Regular cardiac myocyte (primary cell): ENCODE data around the gene OR4K1. TPM values are rescaled to one million over a fixed set of nuclear protein-coding genes. Genes with fewer than 3 reads are reported as not detected.

Experiments
- total RNA-seq: library from RNA; depleted of rRNA; stranded (reverse); fragments of >200 nt; gene quantifications from 2 replicates; pipeline ENCODE4 v1.2.3, GENCODE V29; 2014

Gene OR4K1
- not detected in 2 replicates for total RNA-seq

GRCh38 chr14:19930617-19931016, at the start of gene OR4K1:
Gene OR4K1 (plus strand): TSS chr14:19930917. CDS start chr14:19935667, 4,750 bp downstream.

GRCh38 chr14:19920021-19920657, 10.6 kb upstream of the OR4K1 start, which contains the start of gene OR4K5:
Gene OR4K5 (plus strand): TSS chr14:19920607. CDS start chr14:19920607, 0 bp downstream.

GRCh38 chr14:19975291-19975690, 44.6 kb downstream of the OR4K1 start, which contains the start of gene OR4K15:
Gene OR4K15 (plus strand): TSS chr14:19975591. CDS start chr14:19975591, 0 bp downstream.

Other genes with a start within 250 kb of the OR4K1 start
- gene OR11H2, start 217.0 kb upstream of the OR4K1 start, total RNA-seq = not detected in 2 replicates
- gene OR4Q3, start 187.3 kb upstream of the OR4K1 start, total RNA-seq = not detected in 2 replicates
- not detected in 2 replicates for gene OR4M1, start 157.4 kb upstream of the OR4K1 start, total RNA-seq
- gene OR4N2, start 127.1 kb upstream of the OR4K1 start, total RNA-seq = not detected in 2 replicates
- gene OR4K2, start 55.8 kb upstream of the OR4K1 start, total RNA-seq = not detected in 2 replicates
- gene OR4K5, start 10.3 kb upstream of the OR4K1 start, total RNA-seq = not detected in 2 replicates
- not detected in 2 replicates for gene OR4K15, start 44.7 kb downstream of the OR4K1 start, total RNA-seq
- gene OR4Q2, start 71.2 kb downstream of the OR4K1 start, total RNA-seq = not detected in 2 replicates
- gene OR4K14, start 88.4 kb downstream of the OR4K1 start, total RNA-seq = not detected in 2 replicates
- not detected in 2 replicates for gene OR4K13, start 105.1 kb downstream of the OR4K1 start, total RNA-seq
- not detected in 2 replicates for gene OR4L1, start 129.1 kb downstream of the OR4K1 start, total RNA-seq
- gene OR4K17, start 179.8 kb downstream of the OR4K1 start, total RNA-seq = not detected in 2 replicates
- not detected in 2 replicates for gene OR4N5, start 207.9 kb downstream of the OR4K1 start, total RNA-seq